GM12878 (cell line): Measurements from ENCODE around the gene TXNL1. TPM values are rescaled to one million over a fixed set of nuclear protein-coding genes. Genes with fewer than 3 reads are reported as not detected.
"Not testable (repeated sequence)": the region's sequence is repeated elsewhere in the genome, so short reads cannot be mapped to it uniquely, and the experiment has no call there.

Experiments
- ATAC-seq: fragments of 200-7000 bp; cut with Tn5 transposase; 3 replicates; pipeline ENCODE4 v1.9.1; 2020; ENCODE audit warnings: mild to moderate bottlenecking, moderate library complexity
- BruUV-seq: library from RNA; stranded (reverse); fragments of 400-500 nt; replicated peaks from 2 replicates; lab custom pipeline; 2021; lab: Mats Ljungman, UMichigan
- CTCF ChIA-PET: fragments of 300-600 bp; sonication (Branson Sonifier 250); formaldehyde crosslinking; extraction: SDS; loops from one replicate; lab custom pipeline; 2021; ENCODE audit warnings: inconsistent platforms; lab: Yijun Ruan, JAX
- POLR2A ChIA-PET: fragments of 350-600 bp; formaldehyde crosslinking; extraction: SDS; loops from one replicate; lab custom pipeline; 2021; ENCODE audit warnings: inconsistent platforms; lab: Charles Lee
- RAD21 ChIA-PET: fragments of 300-600 bp; sonication (Branson Sonifier 250); formaldehyde crosslinking; loops from one replicate; lab custom pipeline; 2023; ENCODE audit warnings: antibody characterized with exemption; ENCODE audit not compliant: unreplicated experiment; lab: Charles Lee
- SMC1A ChIA-PET: fragments of 300-600 bp; sonication (Branson Sonifier 250); formaldehyde crosslinking; loops from one replicate; lab custom pipeline; 2023; ENCODE audit not compliant: unreplicated experiment, uncharacterized antibody; lab: Charles Lee
- DNase-seq: peaks from one replicate; pipeline ENCODE4 v3.0.0-alpha.2; 2011; ENCODE audit warnings: low read depth, low spot score
- FAIRE-seq: peaks from 3 replicates; lab custom pipeline; 2011; peaks lifted over from hg19 to GRCh38; lab: Jason Lieb, UNC
- H2AFZ ChIP-seq: 2 replicates; pipeline ENCODE4 v1.6.0; 2011; ENCODE audit warnings: low read depth, low read length, control low read depth; ENCODE audit not compliant: control insufficient read depth
- H3K27ac ChIP-seq: 2 replicates; pipeline ENCODE4 v1.5.1; 2011; ENCODE audit warnings: control low read depth; ENCODE audit not compliant: control insufficient read depth, insufficient read depth
- H3K27me3 ChIP-seq, 2 experiments: replicated peaks in 1 of 2; 2 replicates each; pipeline versions ENCODE4 v1.6.0 to v1.6.1; 2011; ENCODE audit warnings: low read length in 1 of 2; ENCODE audit not compliant: control insufficient read depth in 2 of 2, insufficient read depth in 2 of 2
- H3K36me3 ChIP-seq, 2 experiments: 2 replicates each; pipeline ENCODE4 v1.5.1; 2011; ENCODE audit warnings: low read length in 1 of 2; ENCODE audit not compliant: control insufficient read depth in 2 of 2, insufficient read depth in 2 of 2
- H3K4me1 ChIP-seq: 2 replicates; pipeline ENCODE4 v1.6.1; 2011; ENCODE audit warnings: mild to moderate bottlenecking, low read length, moderate library complexity, mixed read lengths; ENCODE audit not compliant: control insufficient read depth, insufficient read depth
- H3K4me2 ChIP-seq: 2 replicates; pipeline ENCODE4 v1.6.0; 2011; ENCODE audit warnings: control low read depth; ENCODE audit not compliant: control insufficient read depth, insufficient read depth
- H3K4me3 ChIP-seq: fragments of 200-600 bp; sonication (generic); 2 replicates; pipeline ENCODE4 v1.5.1; 2016
- H3K79me2 ChIP-seq: 2 replicates; pipeline ENCODE4 v1.6.0; 2011; ENCODE audit warnings: low read length; ENCODE audit not compliant: control insufficient read depth, insufficient read depth
- H3K9ac ChIP-seq: 2 replicates; pipeline ENCODE4 v1.8.0; 2011; ENCODE audit warnings: low read length, control low read depth, mixed read lengths; ENCODE audit not compliant: control insufficient read depth, insufficient read depth
- H3K9me3 ChIP-seq: replicated peaks from 3 replicates; pipeline ENCODE4 v1.5.1; 2011; ENCODE audit warnings: mild to moderate bottlenecking, low read length; ENCODE audit not compliant: control insufficient read depth, insufficient read depth
- H4K20me1 ChIP-seq: 2 replicates; pipeline ENCODE4 v1.6.0; 2011; ENCODE audit not compliant: control insufficient read depth, insufficient read depth
- BHLHE40 ChIP-seq, 2 experiments: fragments of 450-650 bp in 1 of 2; IDR thresholded peaks; 2 replicates each; pipeline ENCODE4 v1.6.1; 2011 to 2017; ENCODE audit warnings: low read depth in 2 of 2, borderline replicate concordance in 1 of 2, improper control_type of control experiment in 1 of 2, low read length in 1 of 2, mild to moderate bottlenecking in 1 of 2
- CTCF ChIP-seq, 3 experiments: IDR thresholded peaks in 2 of 3; conservative IDR thresholded peaks in 1 of 3; 2 replicates each; pipeline ENCODE4 v1.5.1; 2011; ENCODE audit warnings: low read depth in 3 of 3, low read length in 3 of 3, mild to moderate bottlenecking in 3 of 3, control low read depth in 2 of 3, moderate library complexity in 2 of 3, inconsistent platforms in 1 of 3, mixed read lengths in 1 of 3; ENCODE audit not compliant: control insufficient read depth in 2 of 3, insufficient read depth in 1 of 3; ENCODE audit errors: extremely low read depth in 1 of 3
- WGBS: methylation state at CpG from one replicate; pipeline ENCODE4 v1.1.6; 2016; ENCODE audit warnings: low lambda C conversion rate; ENCODE audit not compliant: insufficient replicate concordance, insufficient coverage; ENCODE audit errors: missing lambda C conversion rate; 5-methylcytosine and 5-hydroxymethylcytosine counted together
- in situ Hi-C: fragments of 300-500 bp; cut with MboI; formaldehyde crosslinking; loops from 9 replicates; pipeline ENCODE4 v1.14.3; 2018; ENCODE audit warnings: mixed read lengths
- intact Hi-C: fragments of 100-400 bp; cut with micrococcal nuclease; formaldehyde crosslinking; loops from one replicate; pipeline ENCODE4 v1.14.2; 2022; ENCODE audit not compliant: unreplicated experiment
- polyA plus RNA-seq, 11 experiments: library from polyadenylated mRNA; depleted of rRNA in 4 of 11; unstranded in 6 of 11; stranded (reverse) in 5 of 11; fragments of >200 nt; fragmentation: Nextera tagmentation in 4 of 11; fragmentation: Illumina TruSeq in 1 of 11; extraction: Ambion mirVana in 4 of 11; extraction: Trizol in 1 of 11; gene quantifications; 1 replicate in 1 of 11; 2 replicates in 10 of 11; pipeline versions ENCODE4 v1.2.1 to v1.2.3, GENCODE V29; 2011 to 2016; ENCODE audit warnings: inconsistent platforms in 2 of 11, missing spikeins in 2 of 11, low read depth in 1 of 11
- total RNA-seq, 4 experiments: library from RNA; depleted of rRNA in 3 of 4; stranded (reverse); fragments of >200 nt in 3 of 4; fragmentation: Illumina TruSeq in 1 of 4; extraction: Trizol in 1 of 4; gene quantifications; 2 replicates each; pipeline versions ENCODE4 v1.2.1 to v1.2.3, GENCODE V29; 2013 to 2021

The TXNL1 gene
- total and polyA plus RNA-seq, 10 of the 15 experiments (the other 5 are each of a cell fraction or from before 2014, with no cell fraction given), result 30.9 to 124 (median 71.2) TPM

- WGBS, result 8% methylated on average over 3 of the region's 3 CpGs
- SMC1A ChIA-PET, result interaction anchor here (0.5 to 4.9 kb wide), 10 partner anchors 9 to 1340 kb away, joined by 3 to 28 read pairs (median 4); no protein-coding TSS in a partner anchor
These were observed 63.5 kb downstream of the TXNL1 start for GRCh38 chr18:56574861-56575260.

GRCh38 chr18:56572267-56572666 lies 66.1 kb downstream of the TXNL1 start:
- H3K79me2 ChIP-seq, H3K4me1 ChIP-seq, DNase-seq, H3K9ac ChIP-seq, H3K27ac ChIP-seq, FAIRE-seq, ATAC-seq, H3K4me3 ChIP-seq, H3K36me3 ChIP-seq, H2AFZ ChIP-seq, H3K27me3 ChIP-seq, BruUV-seq, H3K4me2 ChIP-seq, H3K9me3 ChIP-seq, H4K20me1 ChIP-seq: not testable (repeated sequence)
- in situ Hi-C loops (loop anchor here (5.0 to 10.0 kb wide), 3 partner anchors 1155 to 1337 kb away; no protein-coding TSS in a partner anchor), intact Hi-C loops (loop anchor here (10.0 kb wide), 1 partner anchor 457 kb away; no protein-coding TSS in a partner anchor)
- 76% methylated on average over 11 of the region's 36 CpGs for WGBS
- ChIA-PET CTCF (interaction anchor here (0.6 to 5.1 kb wide), 2 partner anchors 8 to 161 kb away, joined by 3 to 60 read pairs; no protein-coding TSS in a partner anchor), RAD21 (interaction anchor here (0.7 kb wide), 1 partner anchor 214 kb away, joined by 3 read pairs; no protein-coding TSS in a partner anchor), POLR2A (interaction anchor here (0.6 kb wide), 1 partner anchor 384 kb away, joined by 3 read pairs; no protein-coding TSS in a partner anchor), SMC1A (interaction anchor here (1.9 kb wide), 1 partner anchor 12 kb away, joined by 5 read pairs; no protein-coding TSS in a partner anchor)

More at GRCh38 chr18:56574861-56575260, 63.5 kb downstream of the TXNL1 start:
- Histone ChIP-seq H3K9ac (no peak overlapping the region), H2AFZ (no peak overlapping the region), H3K36me3 (no peaks in the 10 kb centered on the region), H3K27me3 (no peaks in the 10 kb centered on the region; a peak in 1 of 4 replicates), H3K4me1 (no peaks in the 10 kb centered on the region), H3K4me3 (no peak overlapping the region), H3K27ac (no peak overlapping the region), H3K9me3 (no peaks in the 10 kb centered on the region), H4K20me1 (no peaks in the 10 kb centered on the region), H3K4me2 (no peak overlapping the region), H3K79me2 (no peaks in the 10 kb centered on the region)
- intact Hi-C loops (loop anchor here (5.0 to 10.0 kb wide), 2 partner anchors 460 to 1233 kb away; no protein-coding TSS in a partner anchor), in situ Hi-C loops (loop anchor here (5.0 to 25.0 kb wide), 4 partner anchors 1158 to 1888 kb away; no protein-coding TSS in a partner anchor)
- CTCF ChIA-PET, result interaction anchor here (0.7 to 5.1 kb wide), 10 partner anchors 11 to 1896 kb away, joined by 3 to 60 read pairs (median 6); no protein-coding TSS in a partner anchor
- peak in 1 of 2 experiments; percentile 25; a peak in 1 of 4 replicates for TF ChIP-seq BHLHE40 (IDR thresholded peaks at IDR 0.05; ENCODE audit: borderline replicate concordance in 1 of 2, low read depth in 2 of 2, low read length in 1 of 2)
- no peak for TF ChIP-seq CTCF (IDR thresholded peaks at IDR 0.05 in 2 of 3, conservative IDR thresholded peaks at IDR 0.05 in 1 of 3; ENCODE audit: control insufficient read depth in 2 of 3, extremely low read depth in 1 of 3, insufficient read depth in 1 of 3, low read depth in 3 of 3, low read length in 3 of 3)
- FAIRE-seq, result peak; percentile 35
- RAD21 ChIA-PET, result interaction anchor here (1.5 to 2.2 kb wide), 2 partner anchors 10 to 12 kb away, joined by 3 to 6 read pairs; no protein-coding TSS in a partner anchor
- DNase-seq, result no peak
- POLR2A ChIA-PET, result interaction anchor here (0.7 kb wide), 1 partner anchor 255 kb away, joined by 3 read pairs; no protein-coding TSS in a partner anchor
- no TSS peak for BruUV-seq
- peak; percentile 18; the same call in 1 of the 3 replicates for ATAC-seq
